Osteoblast (primary cell): ENCODE results near the gene ATP2C1. TPM values are rescaled to one million over a fixed set of nuclear protein-coding genes. Genes with fewer than 3 reads are reported as not detected.
A peak's percentile ranks its signal among the peaks of the same experiment; 100 is the strongest.

ENCODE experiments used
- DNase-seq: peaks from one replicate; pipeline ENCODE4 v3.0.0; 2011; ENCODE audit warnings: low spot score, mixed read lengths; ENCODE audit not compliant: insufficient read length; ENCODE audit errors: missing footprints
- H2AFZ ChIP-seq: 2 replicates; pipeline ENCODE4 v1.6.0; 2011; ENCODE audit warnings: mild to moderate bottlenecking, low read length
- H3K27ac ChIP-seq: 2 replicates; pipeline ENCODE4 v1.5.1; 2011; ENCODE audit warnings: mild to moderate bottlenecking, low read depth, low read length, moderate library complexity
- H3K27me3 ChIP-seq: 2 replicates; pipeline ENCODE4 v1.6.0; 2012; ENCODE audit warnings: mild to moderate bottlenecking, control low read depth, inconsistent platforms, low read length, moderate library complexity; ENCODE audit not compliant: insufficient read depth
- H3K36me3 ChIP-seq: 2 replicates; pipeline ENCODE4 v1.5.1; 2011; ENCODE audit warnings: mild to moderate bottlenecking, low read length, control low read depth, moderate library complexity; ENCODE audit not compliant: insufficient read depth
- H3K4me1 ChIP-seq: 2 replicates; pipeline ENCODE4 v1.5.1; 2011; ENCODE audit warnings: mild to moderate bottlenecking, low read length, control low read depth, moderate library complexity; ENCODE audit not compliant: insufficient read depth
- H3K4me2 ChIP-seq: 2 replicates; pipeline ENCODE4 v1.6.0; 2011; ENCODE audit warnings: mild to moderate bottlenecking, low read length; ENCODE audit not compliant: insufficient read depth
- H3K4me3 ChIP-seq: fragments of 200-600 bp; sonication (generic); 3 replicates; pipeline ENCODE4 v1.5.1; 2012; ENCODE audit warnings: mild to moderate bottlenecking, low read length, inconsistent platforms; ENCODE audit not compliant: insufficient read depth
- H3K79me2 ChIP-seq: 2 replicates; pipeline ENCODE4 v1.6.0; 2012; ENCODE audit warnings: mild to moderate bottlenecking, low read length, control low read depth, inconsistent platforms; ENCODE audit not compliant: insufficient read depth
- H3K9me3 ChIP-seq: 2 replicates; pipeline ENCODE4 v1.5.1; 2011; ENCODE audit warnings: low read depth, low read length, control low read depth
- H4K20me1 ChIP-seq: 2 replicates; pipeline ENCODE4 v1.6.0; 2012; ENCODE audit warnings: mild to moderate bottlenecking, low read length, control low read depth; ENCODE audit not compliant: insufficient read depth
- total RNA-seq: library from RNA; depleted of rRNA; stranded (reverse); fragments of >200 nt; gene quantifications from 2 replicates; pipeline ENCODE4 v1.2.3, GENCODE V29; 2012
- TF ChIP-seq, protein P1 (sequence below): IDR thresholded peaks from 2 replicates; pipeline ENCODE4 v1.5.1; 2011; ENCODE audit warnings: mild to moderate bottlenecking, low read depth, low read length, moderate library complexity; ENCODE audit errors: extremely low read depth

ATP2C1 gene
- total RNA-seq, 1 donor, result 99.5 TPM

DNA sequence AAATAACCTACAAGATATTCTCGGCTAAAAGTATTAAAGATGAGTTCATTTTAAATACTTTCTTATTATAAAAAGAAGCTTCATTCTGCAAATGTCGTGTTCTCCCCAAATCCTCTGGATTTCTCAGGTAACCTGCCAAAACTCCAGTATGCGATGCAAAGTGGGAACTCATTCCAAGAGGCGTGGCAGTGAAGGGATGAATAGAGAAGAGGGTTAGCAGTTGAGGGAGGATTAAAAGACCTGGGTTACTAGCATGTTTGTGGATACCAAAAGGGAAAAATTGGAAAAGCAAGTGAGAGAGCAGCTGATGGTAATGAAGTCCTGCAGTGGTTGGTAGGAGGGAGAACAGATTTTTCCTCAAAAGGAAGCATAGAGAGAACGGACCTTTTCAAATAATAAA lies 61.6 kb downstream of the ATP2C1 start:
- TF ChIP-seq, protein P1, sequence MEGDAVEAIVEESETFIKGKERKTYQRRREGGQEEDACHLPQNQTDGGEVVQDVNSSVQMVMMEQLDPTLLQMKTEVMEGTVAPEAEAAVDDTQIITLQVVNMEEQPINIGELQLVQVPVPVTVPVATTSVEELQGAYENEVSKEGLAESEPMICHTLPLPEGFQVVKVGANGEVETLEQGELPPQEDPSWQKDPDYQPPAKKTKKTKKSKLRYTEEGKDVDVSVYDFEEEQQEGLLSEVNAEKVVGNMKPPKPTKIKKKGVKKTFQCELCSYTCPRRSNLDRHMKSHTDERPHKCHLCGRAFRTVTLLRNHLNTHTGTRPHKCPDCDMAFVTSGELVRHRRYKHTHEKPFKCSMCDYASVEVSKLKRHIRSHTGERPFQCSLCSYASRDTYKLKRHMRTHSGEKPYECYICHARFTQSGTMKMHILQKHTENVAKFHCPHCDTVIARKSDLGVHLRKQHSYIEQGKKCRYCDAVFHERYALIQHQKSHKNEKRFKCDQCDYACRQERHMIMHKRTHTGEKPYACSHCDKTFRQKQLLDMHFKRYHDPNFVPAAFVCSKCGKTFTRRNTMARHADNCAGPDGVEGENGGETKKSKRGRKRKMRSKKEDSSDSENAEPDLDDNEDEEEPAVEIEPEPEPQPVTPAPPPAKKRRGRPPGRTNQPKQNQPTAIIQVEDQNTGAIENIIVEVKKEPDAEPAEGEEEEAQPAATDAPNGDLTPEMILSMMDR, result no peak
- Histone ChIP-seq H3K27ac (no peak overlapping the region), H3K79me2 (peaks cover 4% of the 10 kb centered on the region), H2AFZ (no peak overlapping the region), H3K4me1 (peaks cover 16% of the 10 kb centered on the region), H3K4me3 (no peak overlapping the region), H3K9me3 (no peaks in the 10 kb centered on the region), H3K36me3 (peaks cover 24% of the 10 kb centered on the region), H3K4me2 (no peak overlapping the region), H4K20me1 (no peaks in the 10 kb centered on the region), H3K27me3 (no peaks in the 10 kb centered on the region)
- no peak for DNase-seq

DNA sequence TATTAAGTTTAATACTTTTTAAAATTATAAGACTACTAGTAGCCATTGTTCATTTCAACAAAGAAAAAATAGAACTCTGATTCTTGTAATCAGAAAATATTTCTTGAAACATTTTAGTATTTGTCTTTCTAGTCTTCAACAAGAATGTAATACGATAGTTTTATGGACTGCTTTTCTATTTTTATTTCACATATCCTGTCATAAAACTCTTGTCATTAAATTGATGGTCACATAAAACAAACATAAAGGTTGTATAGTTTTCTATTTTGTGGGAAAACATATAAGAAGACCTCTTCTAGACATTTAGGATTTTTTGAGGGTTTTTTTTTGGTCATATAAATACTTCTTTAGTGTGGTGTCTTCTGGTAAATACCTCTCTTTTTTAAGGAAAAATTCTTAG lies 62.4 kb downstream of the ATP2C1 start:
- no peak overlapping the region for H3K4me2 ChIP-seq
- H3K79me2 ChIP-seq, result peaks cover 4% of the 10 kb centered on the region
- peaks cover 24% of the 10 kb centered on the region for H3K36me3 ChIP-seq
- H3K9me3 ChIP-seq, result no peaks in the 10 kb centered on the region
- H3K27me3 ChIP-seq, result no peaks in the 10 kb centered on the region
- TF ChIP-seq, protein P1, result no peak
- H3K27ac ChIP-seq, result no peak overlapping the region
- H3K4me3 ChIP-seq, result no peak overlapping the region
- peaks cover 10% of the 10 kb centered on the region for H3K4me1 ChIP-seq
- no peaks in the 10 kb centered on the region for H4K20me1 ChIP-seq
- DNase-seq, result no peak
- no peak overlapping the region for H2AFZ ChIP-seq

DNA sequence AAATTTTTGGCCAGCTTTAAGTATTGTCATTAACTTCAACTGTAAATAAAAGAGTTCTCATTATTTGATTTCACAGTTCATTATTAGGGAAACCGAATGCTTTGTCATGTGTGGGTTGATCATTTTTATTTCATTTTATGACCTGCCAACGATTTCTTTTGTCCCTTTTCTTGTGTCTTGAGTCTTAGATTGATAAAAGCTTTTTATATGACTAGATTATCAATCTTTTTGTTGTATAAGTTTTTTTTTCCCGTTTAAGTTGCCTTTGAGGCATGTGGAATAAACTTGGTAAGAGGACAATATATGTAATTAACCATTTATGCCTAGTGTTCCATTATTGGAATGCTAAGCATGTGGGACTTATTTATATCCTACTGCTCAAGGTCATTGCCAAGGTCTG lies 62.8 kb downstream of the ATP2C1 start:
- peaks cover 10% of the 10 kb centered on the region for H3K4me1 ChIP-seq
- TF ChIP-seq, protein P1, result no peak
- no peaks in the 10 kb centered on the region for H3K9me3 ChIP-seq
- peaks cover 24% of the 10 kb centered on the region for H3K36me3 ChIP-seq
- no peaks in the 10 kb centered on the region for H4K20me1 ChIP-seq
- peaks cover 4% of the 10 kb centered on the region for H3K79me2 ChIP-seq
- no peak overlapping the region for H2AFZ ChIP-seq
- H3K4me3 ChIP-seq, result no peak overlapping the region
- DNase-seq, result no peak
- H3K27ac ChIP-seq, result no peak overlapping the region
- H3K4me2 ChIP-seq, result no peak overlapping the region
- no peaks in the 10 kb centered on the region for H3K27me3 ChIP-seq

DNA sequence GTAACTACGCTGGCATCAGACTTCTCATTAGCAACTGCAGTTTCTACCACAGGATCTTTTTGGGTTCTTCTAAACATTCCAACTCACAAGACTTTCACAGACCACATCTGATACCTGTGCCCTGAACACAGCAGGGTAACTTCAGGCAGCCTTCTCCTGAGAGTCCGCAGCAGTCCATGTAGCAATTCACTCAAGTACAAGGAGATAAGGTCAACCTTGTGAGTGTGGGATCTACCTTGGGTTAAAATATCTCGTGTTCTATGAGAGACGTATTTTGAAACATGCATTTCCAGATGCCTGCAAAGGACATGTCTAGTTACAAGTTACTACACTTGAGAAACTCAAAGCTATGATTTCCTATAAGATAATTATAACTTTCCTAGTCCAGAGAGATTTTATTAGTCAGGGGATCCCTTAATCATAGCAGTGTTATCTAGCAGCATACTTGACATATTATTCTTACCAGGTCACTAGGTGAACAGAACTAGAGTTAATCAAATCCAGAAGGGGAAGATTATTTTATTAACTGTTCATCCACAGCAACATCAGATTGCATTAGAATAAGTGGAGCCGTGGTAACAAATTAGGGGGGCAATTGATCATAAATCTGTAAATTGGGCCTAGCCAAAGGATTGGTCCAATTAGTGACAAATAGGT lies 66.4 kb downstream of the ATP2C1 start:
- Histone ChIP-seq H3K79me2 (peaks cover under 1% of the 10 kb centered on the region), H3K9me3 (no peaks in the 10 kb centered on the region), H3K4me3 (no peak overlapping the region), H3K4me1 (peaks cover 22% of the 10 kb centered on the region), H2AFZ (no peak overlapping the region), H3K36me3 (peaks cover 21% of the 10 kb centered on the region), H4K20me1 (no peaks in the 10 kb centered on the region), H3K27me3 (no peaks in the 10 kb centered on the region), H3K4me2 (no peak overlapping the region), H3K27ac (peak overlapping the region; percentile 5)
- DNase-seq, result no peak
- TF ChIP-seq, protein P1, result no peak
